T1000 (cell line): ENCODE measurements around the gene GTF2IRD2.
"Not testable (repeated sequence)": the region's sequence is repeated elsewhere in the genome, so short reads cannot be mapped to it uniquely, and the experiment has no call there.

Experiments
- DNase-seq: peaks from one replicate; lab custom pipeline; 2025; ENCODE audit warnings: mixed read lengths; lab: John Stamatoyannopoulos, UW

Gene GTF2IRD2

DNA sequence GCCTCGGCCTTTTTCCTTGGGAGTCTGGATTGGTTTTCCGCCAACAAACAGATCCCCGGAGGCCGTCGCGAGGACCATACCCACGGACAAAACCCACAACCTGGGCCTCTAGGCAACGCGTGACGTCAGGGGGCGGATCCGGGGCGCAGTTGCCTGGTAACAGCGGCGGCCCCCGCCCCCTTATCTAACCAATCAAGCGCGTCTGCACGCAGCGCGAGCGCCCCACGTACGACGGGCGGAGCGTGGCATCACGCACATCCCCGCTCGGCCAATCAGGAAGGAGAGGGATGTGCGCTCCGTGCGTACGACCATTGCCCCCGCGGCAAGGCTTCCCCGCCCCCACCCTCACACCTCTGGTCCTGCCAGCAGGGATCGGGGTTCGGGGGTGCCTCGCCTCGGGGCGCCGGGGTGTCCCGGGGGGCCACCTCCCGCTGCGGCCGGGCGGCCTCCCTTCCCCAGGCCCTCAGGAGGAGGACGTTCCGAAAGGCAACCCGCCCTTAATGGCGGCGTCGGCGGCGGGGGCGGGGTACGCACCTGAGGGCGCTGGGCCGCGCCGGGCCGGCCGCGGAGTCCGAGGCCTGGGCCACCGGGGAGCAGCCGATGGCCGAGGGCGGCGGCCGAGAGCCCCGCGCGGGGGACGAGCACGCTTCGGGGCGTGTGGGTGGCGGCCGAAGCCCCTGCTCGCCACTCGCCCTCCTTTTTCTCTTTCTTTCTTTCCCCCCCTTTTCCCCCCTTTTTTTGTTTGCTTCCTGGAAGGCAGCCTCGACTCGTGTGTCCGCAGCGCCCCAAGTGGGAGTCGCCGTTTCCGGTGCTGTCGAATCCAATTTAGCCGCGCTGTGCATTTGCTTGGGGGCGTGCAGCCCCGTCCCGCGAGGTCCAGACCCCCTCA, at the start of gene GTF2IRD2:
Gene GTF2IRD2, minus strand, starts transcription at position 773 of the 889 bp plus-strand sequence. CDS start 15,227 bp downstream, outside the sequence.
- not testable (repeated sequence) for DNase-seq

DNA sequence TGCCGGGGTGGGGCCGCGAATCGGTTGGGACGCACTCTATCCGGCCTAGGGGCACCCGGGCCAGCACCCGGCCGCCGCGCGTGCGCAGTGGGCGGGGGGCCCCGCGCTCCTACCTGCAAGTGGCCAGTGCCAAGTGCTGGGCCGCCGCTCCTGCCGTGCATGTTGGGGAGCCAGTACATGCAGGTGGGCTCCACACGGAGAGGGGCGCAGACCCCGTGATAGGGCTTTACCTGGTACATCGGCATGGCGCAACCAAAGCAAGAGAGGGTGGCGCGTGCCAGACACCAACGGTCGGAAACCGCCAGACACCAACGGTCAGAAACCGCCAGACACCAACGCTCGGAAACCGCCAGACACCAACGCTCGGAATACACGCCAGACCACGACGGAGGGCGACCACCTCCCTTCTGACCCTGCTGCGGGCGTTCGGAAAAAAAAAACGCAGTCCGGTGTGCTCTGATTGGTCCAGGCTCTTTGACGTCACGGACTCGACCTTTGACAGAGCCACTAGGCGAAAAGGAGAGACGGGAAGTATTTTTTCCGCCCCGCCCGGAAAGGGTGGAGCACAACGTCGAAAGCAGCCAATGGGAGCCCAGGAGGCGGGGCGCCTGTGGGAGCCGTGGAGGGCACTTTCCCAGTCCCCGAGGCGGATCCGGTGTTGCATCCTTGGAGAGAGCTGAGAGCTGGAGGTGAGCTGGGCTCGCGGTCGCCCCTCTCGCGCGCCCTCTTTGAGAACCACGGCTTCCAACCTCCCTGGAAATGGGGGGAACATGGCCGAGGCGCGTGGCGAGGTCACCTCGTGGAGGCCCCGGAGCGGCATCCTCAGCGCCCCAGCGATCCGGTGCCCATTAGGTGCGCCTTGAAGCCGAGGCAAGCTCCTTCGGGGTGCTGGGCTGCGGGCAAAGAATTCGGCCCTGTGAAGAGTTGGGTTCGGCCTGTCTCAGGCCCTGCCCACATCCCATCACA, 39.0 kb upstream of the GTF2IRD2 start:
- peak; percentile 79 for DNase-seq

DNA sequence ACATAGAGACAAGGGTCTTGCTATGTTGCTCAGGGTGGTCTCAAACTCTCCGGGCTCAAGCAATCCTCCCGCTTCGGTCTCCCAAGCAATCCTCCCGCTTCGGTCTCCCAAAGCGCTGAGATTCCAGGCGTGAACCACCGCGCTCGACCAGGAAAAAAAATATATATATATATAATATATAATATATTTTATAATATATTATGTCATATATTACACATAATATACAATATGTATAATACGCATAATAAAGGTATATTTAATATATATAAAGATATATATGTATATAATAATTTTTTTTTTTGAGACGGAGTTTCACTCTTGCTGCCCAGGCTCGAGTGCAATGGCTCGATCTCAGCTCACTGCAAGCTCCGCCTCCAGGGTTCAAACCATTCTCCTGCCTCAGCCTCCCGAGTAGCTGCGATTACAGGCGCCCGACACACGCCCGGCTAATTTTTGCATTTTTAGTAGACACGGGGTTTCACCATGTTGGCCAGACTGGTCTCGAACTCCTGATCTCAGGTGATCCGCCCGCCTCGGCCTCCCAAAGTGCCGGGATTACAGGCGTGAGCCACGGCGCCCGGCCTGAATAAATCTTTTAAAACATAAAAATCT, 38.2 kb upstream of the GTF2IRD2 start:
- DNase-seq = not testable (repeated sequence)

DNA sequence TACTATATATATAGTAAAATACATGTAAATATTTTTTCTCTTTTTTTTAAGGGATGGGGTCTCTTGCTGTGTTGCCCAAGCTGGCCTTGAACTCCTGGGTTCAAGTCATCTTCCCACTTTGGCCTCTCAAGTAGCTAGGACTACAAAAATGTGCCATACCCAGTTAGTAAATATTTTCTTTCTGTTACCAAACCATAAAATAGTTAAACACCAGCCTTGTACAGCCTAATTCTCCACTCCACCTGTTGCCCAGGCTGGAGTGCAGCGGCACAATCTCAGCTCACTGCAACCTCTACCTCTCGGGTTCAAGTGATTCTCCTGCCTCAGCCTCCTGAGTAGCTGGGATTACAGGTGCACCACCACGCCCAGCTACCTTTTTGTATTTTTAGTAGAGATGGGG, 33.9 kb upstream of the GTF2IRD2 start:
- not testable (repeated sequence) for DNase-seq

DNA sequence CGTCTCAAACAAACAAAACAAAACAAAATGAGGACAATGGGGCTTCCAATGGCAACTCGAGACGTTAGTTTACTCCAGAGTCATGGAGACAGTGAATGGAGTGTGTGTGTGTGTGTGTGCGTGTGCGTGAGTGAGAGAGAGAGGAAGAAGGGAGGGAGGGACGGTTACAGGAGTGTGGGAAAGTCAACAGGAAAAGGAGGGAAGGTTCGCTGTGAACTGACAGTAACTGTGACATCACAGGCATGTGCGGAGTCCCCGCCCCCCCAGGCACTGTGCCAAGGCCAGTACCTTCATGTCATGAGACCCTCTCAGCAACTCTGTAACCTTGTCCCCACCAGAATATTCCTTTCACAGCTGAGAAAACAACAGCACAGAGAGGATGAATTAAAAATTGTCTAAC, 30.7 kb upstream of the GTF2IRD2 start:
- DNase-seq = not testable (repeated sequence)

DNA sequence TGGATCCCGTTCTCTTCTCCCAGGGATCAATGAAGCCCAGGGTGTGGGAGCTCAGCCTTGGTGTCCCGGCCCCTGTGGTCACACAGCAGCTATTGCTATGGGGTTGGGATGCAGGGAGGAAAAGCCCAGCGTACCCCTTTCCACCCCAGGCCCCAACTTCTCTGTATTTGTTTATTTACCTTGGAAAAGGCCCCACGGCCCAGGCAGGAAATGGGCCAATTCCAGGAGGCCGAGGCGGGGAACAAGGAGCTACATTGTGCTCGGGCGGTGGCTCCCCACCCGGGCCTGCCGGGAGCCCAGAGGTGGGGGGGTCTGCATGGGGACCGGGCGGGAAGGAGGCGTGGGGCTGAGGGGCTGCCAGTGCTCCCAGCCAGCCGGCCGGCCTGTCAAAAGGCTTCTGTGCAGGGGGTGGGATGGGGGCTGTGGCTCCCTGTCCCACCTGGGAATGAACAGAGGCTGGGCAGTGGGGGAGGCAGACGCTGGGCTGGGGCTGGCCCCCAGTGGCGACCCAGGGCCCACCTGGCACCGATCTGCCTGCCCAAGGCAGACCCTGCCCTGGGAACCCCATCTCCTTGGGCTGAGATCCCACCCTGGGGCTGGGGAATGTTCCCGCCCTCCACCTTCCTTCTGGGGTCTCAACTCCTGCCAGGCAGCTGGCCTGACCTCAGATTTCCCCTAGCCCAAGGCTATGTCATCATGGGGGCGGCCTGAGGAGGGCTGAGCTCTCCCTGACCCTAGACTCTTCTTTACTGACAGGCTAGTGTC, 23.5 kb upstream of the GTF2IRD2 start:
- not testable (repeated sequence) for DNase-seq

DNA sequence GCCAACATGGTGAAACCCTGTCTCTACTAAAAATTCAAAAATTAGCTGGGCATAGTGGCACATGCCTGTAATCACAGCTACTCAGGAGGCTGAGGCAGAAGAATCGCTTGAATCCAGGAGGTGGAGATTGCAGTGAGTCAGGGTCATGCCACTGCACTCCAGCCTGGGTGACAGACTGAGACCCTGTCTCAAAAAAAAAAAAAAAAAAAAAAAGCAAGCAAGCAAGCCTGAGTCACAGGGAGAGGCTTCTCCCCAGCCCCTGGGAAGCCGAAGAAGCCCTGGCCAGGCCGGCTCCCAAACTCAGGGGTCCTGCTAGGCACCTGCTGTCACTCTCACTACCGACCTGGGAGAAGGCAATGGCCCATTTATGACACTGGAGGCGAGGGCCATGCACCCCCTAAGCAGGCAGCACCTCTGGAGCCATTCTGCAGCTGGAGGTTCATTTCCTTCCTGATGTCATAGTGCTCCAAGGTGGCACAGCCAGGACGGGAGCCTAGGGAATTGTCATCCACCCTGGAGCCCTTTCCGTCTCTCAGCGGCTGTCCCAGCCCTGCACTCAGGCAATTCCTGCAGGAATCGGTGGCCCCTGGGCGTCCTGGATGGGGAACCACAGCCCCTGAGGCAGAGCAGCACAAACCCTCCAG, 22.8 kb upstream of the GTF2IRD2 start:
- not testable (repeated sequence) for DNase-seq

DNA sequence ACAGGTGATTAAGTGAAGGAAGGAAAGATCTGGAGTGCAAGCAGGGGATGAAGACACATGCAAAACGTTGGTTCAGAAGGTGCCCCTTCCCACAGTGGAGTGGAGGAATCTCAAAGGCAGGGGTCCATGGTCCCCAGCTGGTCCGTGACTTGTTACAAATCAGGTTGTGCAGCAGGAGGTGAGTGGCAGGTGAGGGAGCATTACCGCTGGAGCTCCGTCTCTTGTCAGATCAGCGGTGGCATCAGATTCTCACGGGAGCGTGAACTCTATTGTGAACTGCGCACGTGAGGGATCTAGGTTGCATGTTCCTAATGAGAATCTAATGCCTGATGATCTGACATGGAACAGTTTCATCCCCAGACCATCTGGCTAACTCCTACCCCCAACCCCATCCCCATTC, 21.1 kb upstream of the GTF2IRD2 start:
- not testable (repeated sequence) for DNase-seq

DNA sequence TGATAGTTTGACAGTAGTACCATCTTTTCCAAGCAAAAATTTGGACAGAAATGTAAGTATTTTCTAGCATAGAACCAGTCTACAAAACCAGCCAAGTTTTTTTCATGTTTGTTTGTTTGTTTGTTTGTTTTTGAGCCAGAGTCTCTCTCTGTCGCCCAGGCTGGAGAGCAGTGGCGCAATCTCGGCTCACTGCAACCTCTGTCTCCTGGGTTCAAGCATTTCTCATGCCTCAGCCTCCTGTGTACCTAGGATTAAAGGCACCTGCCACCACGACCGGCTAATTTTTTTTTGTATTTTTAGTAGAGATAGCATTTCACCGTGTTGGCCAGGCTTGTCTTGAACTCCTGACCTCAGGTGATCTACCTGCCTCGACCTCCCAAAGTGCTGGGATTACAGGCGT, 14.4 kb upstream of the GTF2IRD2 start:
- DNase-seq = not testable (repeated sequence)

DNA sequence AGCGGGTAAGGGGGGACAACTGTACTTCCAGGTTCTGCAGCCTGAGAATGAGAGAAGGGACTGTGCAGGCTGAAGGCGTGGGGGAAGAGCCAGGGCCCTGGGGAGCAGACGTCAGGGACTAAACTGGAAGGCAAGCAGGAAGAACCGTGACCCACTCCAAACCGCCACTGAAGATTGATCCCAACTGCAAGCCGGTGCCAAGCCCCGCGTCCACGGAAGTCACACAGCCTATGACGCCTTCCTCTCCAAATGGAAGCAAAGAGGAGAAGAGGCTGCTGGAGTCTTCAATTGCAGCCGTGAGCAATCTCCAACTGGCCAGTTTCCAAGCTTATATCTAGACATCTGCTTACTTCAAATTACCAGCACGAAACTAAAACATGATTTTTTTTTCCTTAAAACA, 1.6 kb downstream of the GTF2IRD2 start:
- DNase-seq = not testable (repeated sequence)

DNA sequence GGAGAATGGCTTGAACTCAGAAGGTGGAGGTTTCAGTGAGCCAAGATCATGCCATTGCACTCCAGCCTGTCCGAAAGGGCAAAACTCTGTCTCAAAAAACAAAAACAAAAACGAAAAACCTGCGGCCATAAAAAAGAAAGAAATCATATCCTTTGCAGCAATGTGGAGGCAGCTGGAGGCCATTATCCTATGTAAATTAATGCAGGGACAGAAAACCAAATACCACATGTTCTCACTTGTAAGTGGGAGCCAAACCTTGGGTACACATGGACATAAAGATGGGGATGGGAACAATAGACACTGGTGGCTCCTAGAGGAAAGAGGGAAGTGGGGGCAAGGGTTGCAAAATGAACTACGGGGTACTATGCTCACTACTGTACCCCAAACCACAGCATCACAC, 21.0 kb downstream of the GTF2IRD2 start:
- DNase-seq = not testable (repeated sequence)

DNA sequence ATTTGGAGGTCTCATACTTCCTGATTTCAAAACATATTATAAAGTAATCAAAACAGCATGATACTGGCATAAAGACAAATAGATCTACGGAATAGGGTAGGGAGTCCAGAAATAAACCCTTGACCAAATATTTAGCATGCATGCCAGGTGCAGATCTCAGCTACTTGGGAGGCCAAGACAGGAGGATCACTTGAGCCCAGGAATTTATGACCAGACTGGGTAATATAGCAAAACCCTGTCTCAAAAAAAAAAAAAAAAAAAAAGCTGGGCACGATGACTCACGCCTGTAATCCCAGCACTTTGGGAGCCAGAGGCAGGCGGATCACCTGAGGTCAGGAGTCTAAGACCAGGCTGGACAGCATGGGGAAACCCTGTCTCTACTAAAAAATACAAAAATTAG, 21.4 kb downstream of the GTF2IRD2 start:
- not testable (repeated sequence) for DNase-seq

DNA sequence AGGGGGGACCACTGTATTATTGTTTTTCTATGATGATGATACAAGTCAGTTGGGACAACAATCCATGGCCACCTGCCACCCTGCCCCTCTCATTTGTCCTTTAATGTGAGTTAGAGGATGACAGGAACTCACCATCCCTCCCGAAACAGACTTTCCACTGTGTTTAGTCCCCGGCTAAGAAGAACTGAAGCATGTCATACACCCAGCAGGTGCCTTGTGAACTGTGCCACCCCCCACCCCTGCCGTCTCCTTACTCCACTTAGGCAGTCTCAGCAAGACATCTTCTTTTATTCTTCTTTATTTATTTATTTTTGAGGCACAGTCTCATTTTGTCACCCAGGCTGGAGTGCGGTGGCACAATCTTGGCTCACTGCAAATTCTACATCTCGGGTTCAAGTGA, 30.1 kb downstream of the GTF2IRD2 start:
- not testable (repeated sequence) for DNase-seq

DNA sequence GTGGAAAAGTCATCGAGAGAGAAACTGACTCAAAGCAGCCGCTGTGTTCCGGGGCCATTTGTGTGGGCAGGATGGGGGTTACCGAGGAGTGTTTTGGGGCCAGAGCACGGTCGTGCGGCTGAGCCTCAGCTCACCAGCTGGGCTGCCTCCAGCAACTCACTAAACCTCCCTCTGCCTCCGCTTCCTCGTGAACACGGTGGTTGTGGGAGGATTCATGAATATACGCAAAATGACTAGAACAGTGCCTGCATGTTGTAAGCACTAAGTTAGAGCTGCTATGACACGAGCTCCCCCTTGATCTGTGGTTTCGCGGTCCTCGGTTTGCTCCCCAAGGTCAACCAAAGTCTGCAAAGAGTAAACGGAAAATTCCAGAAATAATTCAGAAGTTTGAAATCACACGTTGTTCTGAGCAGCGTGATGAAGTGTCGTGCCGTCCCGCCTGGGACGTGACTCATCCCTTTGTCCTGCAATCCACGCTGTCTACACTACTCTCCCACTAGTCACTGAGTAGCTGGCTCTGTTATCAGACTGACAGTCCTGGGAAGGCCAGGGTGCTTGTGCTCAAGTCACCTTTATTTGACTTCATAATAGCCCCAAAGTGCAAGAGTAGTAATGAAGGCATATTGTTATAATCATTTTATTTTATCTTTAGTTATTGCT, 31.1 kb downstream of the GTF2IRD2 start:
- not testable (repeated sequence) for DNase-seq

DNA sequence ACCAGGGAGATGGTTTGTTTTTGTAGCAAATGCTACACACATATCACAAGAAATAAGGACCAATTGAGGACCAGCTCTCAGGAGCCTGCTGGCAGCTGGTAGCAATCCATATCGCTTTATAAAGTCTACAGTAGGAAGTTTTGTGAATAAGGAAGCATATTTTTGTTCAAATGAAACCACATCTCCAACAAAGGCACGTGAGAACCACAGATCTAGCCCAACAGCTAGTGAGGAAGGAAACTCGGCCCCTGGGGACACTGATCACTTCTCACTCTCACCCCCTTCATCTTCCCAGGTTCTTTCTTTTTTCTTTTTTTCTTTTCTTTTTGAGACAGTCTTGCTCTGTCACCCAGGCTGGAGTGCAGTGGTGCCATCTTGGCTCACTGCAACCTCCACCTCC, 35.5 kb downstream of the GTF2IRD2 start:
- not testable (repeated sequence) for DNase-seq

DNA sequence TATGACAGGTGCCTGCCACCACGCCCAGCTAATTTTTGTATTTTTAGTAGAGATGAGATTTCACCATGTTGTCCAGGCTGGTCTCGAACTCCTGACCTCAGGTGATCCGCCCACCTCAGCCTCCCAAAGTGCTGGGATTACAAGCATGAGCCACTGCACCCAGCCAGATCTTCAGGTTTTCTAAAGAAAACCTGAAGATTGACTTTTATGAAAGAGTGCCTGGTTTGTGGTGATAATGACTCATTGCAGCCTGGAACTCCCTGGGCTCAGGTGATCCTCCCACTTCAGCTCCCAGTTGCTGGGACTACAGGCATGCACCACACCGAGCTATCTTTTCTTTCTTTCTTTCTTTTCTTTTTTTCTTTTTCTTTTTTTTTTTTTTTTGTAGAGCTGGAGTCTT, 52.8 kb downstream of the GTF2IRD2 start:
- DNase-seq = not testable (repeated sequence)

DNA sequence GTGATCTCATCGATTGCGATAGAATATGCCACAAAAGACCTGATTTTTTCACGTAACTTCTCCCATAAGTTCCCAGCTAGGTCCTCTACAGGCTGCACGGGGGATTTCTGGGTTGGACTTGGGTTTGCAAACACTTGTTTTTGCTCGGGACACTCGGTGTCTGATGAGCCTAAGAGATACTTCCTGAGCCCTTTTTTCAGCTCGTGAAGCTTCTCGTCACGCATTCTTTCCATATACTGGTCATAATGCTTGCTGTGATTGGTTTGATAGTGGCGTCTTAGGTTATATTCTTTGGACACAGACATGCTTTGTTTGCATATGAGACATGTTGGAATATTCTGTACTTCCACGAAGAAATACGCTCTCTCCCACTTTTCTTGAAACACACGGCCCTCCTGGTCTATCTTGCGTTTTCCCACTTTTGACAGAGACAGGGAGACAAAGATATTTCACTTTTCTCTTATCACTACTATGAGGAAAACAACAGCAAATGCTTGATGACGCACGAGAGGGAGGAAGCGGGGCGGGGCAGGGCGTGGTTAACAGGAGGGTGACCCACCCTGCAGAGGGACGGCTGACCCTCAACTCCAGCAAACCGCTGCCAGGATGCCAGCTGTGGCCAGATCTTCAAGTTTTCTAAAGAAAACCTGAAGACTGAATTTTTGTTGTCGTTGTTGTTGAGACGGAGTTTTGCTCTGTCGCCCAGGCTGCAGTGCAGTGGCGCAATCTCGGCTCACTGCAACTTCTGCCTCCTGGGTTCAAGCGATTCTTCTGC, 53.4 kb downstream of the GTF2IRD2 start:
- not testable (repeated sequence) for DNase-seq

DNA sequence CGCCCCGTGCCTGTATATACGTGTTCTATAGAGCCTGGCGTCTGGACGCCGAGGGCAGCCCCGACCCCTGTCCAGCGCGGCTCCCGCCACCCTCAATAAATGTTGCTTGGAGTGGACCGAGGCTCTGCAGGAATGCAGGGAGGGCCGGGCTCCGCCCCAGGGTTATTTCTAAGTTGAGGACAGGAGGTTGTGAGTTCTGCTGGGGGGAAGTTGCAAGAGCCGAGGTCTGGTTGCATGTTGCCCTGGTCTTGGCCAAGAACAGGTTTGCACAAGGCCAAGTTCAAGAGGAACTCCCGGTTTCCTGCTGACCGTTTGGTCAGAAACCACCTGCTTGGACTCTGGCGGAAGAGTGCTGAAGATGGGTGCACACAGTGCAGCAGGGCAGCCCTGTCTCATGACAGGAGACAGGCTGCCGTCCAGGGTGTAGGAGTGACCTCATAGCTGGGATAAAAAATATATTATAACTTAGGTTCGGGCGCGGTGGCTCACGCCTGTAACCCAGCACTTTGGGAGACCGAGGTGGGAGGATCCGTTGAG, 62.1 kb downstream of the GTF2IRD2 start:
- not testable (repeated sequence) for DNase-seq
